ENCODE results near the gene ABCG8.

GRCh38 chr2:43824951-43825493, 13.7 kb upstream of the ABCG8 start:
- TF ChIP-seq CTCF (IDR thresholded peaks at IDR 0.05; ENCODE audit: borderline replicate concordance, extremely low read depth, low read length, poor library complexity, severe bottlenecking) (no peak), EZH2 (IDR thresholded peaks at IDR 0.05; ENCODE audit: borderline replicate concordance, low read depth, low read length, severe bottlenecking) (no peak)

Data from DND-41 (cell line).